Endometrial microvascular endothelial cells (primary cell): ENCODE data around the gene GNPDA2. TPM values are rescaled to one million over a fixed set of nuclear protein-coding genes. Genes with fewer than 3 reads are reported as not detected.
"Not testable (repeated sequence)": the region's sequence is repeated elsewhere in the genome, so short reads cannot be mapped to it uniquely, and the experiment has no call there.

ENCODE experiments used
- in situ Hi-C: cut with HindIII; loops from 2 replicates; pipeline ENCODE4 v1.10.0; 2017; ENCODE audit warnings: low sequenced_read_pairs, low pct_unique_long_range_greater_than_20kb; ENCODE audit errors: inconsistent ontology term
- total RNA-seq: library from RNA; depleted of rRNA; stranded (reverse); fragments of >200 nt; gene quantifications from one replicate; pipeline ENCODE4 v1.2.3, GENCODE V29; 2015; ENCODE audit errors: inconsistent ontology term

The GNPDA2 gene
- total RNA-seq = 30.4 TPM

DNA sequence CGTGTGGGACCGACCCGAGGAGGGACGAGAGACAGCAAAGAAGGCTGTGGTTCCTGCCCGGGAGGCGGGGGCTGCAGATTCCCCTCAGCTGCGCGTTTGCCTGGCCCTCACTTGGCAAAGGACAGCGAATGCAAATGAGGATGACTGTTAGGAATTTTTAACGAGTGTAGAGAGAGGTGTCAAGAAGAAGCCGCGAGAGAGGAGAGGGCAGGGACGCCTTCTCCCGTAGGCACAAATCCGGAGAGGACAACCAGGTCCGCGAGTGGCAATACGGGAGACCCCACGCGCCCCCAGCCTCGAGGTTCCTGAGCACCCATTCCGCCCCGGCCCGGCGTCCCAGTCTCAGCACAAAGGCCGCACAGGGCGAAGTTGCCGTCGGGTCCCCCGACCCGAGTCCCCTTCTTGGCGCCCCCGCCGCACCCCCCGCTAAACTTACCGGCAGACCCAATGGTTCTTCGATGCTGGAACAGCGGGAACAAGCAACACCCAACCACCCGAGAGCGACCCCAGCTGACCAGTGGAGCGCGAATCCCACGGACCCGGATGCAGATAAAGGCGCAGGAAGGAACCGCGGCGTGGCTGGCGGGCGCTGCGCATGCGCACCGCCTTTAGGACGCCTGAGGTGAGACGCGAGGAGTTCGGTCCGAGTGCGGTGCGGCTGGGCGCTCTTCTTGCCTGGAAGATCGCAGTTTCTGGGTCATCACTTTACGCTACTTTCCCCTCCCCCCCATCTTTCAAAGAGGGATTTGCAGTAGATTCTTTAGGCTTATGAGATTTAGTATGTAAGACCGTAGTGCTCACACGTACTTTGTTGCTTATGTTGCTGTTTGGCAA is at the start of gene GNPDA2:
GNPDA2 (minus strand) TSS at position 519 of the 834 bp plus-strand sequence. CDS start 4,349 bp downstream, outside the sequence.
- in situ Hi-C loops = no loop called here

DNA sequence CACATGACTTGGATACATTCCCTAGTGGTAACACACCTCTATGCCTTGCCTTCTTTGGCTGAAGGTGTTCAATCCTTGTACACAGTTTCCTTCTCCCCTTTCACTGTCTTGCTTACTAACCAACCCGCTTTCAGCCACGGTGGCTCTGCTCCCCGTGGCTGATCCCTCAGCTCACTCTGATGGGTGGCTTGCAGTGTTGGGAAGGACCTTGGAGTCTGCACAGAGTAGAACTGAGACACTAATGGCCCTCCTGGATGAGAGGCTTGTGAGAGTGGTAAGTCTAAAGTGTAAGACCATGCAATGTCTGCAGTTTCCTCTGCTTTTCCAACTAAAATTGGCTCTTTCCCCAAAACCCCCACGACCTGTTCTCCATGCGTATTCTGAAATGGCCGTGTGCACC is 46.0 kb upstream of the GNPDA2 start:
- in situ Hi-C loops = no loop called here

DNA sequence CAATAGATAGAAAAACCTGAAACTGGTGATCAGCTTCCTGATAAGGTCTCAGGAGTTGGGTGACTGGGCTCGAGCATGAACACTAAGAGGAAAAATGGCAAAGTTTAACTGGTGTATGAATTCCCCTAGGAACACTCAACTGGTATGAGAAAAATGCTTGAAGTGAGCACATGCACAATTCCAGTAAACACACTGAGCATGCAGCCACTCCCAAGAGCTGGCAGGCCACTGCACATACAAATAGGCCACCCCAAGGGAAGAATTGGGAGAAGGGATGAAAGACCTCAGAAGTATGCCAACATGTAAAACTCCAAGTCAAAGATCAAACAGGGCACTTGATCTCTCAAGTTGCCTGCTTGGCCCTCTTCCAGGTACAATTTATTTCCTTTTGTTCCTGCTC is 45.4 kb upstream of the GNPDA2 start:
- in situ Hi-C loops = no loop called here

DNA sequence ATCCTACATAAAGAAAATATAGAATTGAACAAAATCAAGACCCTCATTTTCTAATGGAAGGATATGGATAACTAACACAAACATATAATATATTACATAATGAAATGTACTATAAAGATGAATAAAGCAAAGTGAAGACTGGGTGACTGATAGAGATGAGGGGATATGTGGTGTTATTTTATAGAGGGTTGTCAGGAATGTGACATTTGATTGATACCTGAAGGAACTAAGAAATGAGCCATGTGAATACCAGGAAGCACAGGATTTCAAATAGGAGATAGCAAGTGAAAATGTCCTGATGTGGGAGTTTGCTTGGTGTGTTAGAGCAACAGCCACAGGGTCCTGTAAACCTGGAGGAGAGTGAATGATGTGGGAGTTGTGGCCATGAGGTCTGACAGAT is 40.1 kb upstream of the GNPDA2 start:
- in situ Hi-C loops = no loop called here

DNA sequence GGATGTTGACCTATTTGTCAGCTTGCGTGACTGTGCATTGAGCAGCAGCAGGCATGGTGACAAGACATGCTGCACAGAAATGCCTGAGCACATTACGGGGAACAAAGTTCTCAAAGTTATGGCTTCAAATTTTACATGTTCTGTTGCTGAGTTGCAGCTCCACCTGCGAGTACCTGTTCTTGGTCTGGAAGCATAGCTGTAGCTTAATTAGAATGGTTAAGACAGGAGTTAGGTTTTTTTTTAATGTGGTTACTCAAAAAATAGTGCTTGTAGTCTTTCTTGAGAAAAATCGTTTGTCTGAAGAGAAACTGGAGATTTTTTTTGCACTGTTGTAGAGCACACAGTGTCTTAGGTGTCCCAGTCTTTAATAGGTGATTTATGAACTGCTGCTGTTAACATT is 38.8 kb upstream of the GNPDA2 start:
- in situ Hi-C loops = no loop called here

DNA sequence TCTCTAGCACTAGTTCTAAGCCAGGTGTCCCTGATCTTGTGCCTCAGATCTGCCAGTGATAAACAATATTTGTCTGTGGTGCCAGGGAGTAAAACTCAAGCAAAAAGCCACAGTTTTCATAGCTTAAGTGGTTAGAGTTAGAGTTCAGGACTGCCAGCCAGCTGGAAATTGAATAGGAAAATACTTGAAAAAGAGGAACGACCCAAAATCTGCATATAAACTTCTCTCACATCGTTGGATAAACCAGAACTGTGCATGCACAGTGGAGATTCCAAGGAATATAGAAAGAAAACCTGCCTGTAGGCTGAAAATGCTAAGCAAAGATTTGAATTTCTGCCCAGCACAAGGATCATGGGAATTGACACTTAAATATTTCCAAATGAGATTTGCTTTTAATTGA is 35.0 kb upstream of the GNPDA2 start:
- in situ Hi-C loops = no loop called here

- in situ Hi-C loops = no loop called here
Observed at GRCh38 chr4:44760142-44760898, 34.0 kb upstream of the GNPDA2 start.

DNA sequence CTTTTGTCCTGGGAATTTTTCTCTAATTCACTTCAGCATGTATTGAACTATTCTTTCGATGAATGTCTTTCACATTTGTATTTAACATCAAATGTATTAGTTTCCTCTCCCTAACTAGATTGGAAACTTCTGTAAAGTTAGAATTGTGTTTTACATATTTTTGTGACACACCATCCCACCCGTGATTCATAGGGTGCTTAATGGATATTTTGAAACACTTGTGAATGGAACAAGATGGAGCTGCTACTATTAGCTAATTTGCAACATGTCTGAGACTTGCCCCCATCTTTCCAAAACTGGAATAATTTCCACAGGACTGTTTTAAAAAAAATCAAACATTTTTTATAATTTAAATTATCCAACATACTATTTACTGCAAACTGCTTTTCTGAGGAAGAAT is 30.2 kb upstream of the GNPDA2 start:
- in situ Hi-C loops = no loop called here

GRCh38 chr4:44740201-44740600 is 13.8 kb upstream of the GNPDA2 start:
- in situ Hi-C loops = no loop called here

- in situ Hi-C loops = no loop called here
Observed at GRCh38 chr4:44738615-44739014, 12.3 kb upstream of the GNPDA2 start.

- in situ Hi-C loops = no loop called here
Observed at GRCh38 chr4:44736900-44737299, 10.5 kb upstream of the GNPDA2 start.

- in situ Hi-C loops = not testable (repeated sequence)
Observed at GRCh38 chr4:44728694-44729093, 2.3 kb upstream of the GNPDA2 start.

GRCh38 chr4:44727471-44727870 is 1.1 kb upstream of the GNPDA2 start:
- in situ Hi-C loops = no loop called here

GRCh38 chr4:44725726-44726037 is 674 bp downstream of the GNPDA2 start:
- in situ Hi-C loops = no loop called here

- in situ Hi-C loops = no loop called here
Observed at GRCh38 chr4:44725166-44725565, 1.2 kb downstream of the GNPDA2 start.

- in situ Hi-C loops = no loop called here
Observed at GRCh38 chr4:44722001-44722400, 4.4 kb downstream of the GNPDA2 start.

DNA sequence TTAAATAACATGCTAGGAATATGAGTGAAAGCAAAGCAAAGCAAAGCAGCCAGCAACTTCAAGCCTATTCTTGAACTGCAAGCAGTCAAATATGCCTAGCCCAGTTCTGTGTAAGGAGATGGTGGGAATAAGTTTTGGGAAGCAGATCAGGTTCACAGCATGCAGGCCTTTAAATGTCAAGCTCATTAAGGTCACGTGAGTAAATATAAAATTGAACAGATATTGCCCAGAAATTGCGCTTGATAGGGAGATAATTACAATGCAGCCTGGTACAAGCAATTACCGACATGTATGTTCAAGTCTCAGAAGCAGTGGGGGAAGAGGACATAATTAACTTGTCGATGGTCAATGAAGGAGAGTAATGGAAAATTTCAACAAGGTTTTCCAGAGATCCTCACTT is 6.0 kb downstream of the GNPDA2 start:
- in situ Hi-C loops = no loop called here

- in situ Hi-C loops = no loop called here
Observed at GRCh38 chr4:44716597-44716996, 9.8 kb downstream of the GNPDA2 start.

- in situ Hi-C loops = no loop called here
Observed at GRCh38 chr4:44713125-44713524, 13.2 kb downstream of the GNPDA2 start.

DNA sequence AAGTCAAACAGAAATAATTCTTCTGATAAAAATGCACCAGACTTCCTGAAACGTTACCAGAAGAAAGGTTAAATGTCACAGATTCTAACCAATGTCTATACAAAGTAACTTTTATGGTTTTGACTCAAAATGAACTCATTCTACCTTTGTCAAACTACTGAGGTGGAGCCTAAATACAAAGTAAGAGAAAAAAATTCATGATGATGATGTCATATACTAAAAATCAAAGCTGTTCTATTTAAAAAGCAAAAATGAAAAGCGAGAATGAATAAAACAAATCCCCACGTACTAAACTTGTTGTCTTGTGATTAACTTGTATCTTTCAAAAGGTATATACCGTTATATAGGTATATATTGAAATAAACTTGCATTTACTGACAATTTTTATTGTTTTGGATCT is 21.7 kb downstream of the GNPDA2 start:
- in situ Hi-C loops = no loop called here
